Epithelial cell of proximal tubule (primary cell): ENCODE data around the gene RNF113B. TPM values are rescaled to one million over a fixed set of nuclear protein-coding genes. Genes with fewer than 3 reads are reported as not detected.

Source experiments
- DNase-seq: peaks from one replicate; pipeline ENCODE4 v3.0.0-alpha.2; 2011; ENCODE audit warnings: low read depth
- H3K4me3 ChIP-seq: 2 replicates; pipeline ENCODE4 v1.5.1; 2011; ENCODE audit warnings: low read depth, mild to moderate bottlenecking, low read length
- CTCF ChIP-seq: conservative IDR thresholded peaks from 2 replicates; pipeline ENCODE4 v1.5.1; 2012; ENCODE audit warnings: low read depth, mild to moderate bottlenecking, low read length
- total RNA-seq: library from RNA; depleted of rRNA; stranded (reverse); fragments of >200 nt; gene quantifications from 2 replicates; pipeline ENCODE4 v1.2.3, GENCODE V29; 2015

Gene RNF113B
- total RNA-seq, 1 donor from 2014 or later, result not detected

- peak overlapping the region; percentile 33 for H3K4me3 ChIP-seq
- DNase-seq, result no peak
- TF ChIP-seq CTCF, result no peak
Observed at GRCh38 chr13:98171900-98172589, 5.0 kb downstream of the RNF113B start.

DNA sequence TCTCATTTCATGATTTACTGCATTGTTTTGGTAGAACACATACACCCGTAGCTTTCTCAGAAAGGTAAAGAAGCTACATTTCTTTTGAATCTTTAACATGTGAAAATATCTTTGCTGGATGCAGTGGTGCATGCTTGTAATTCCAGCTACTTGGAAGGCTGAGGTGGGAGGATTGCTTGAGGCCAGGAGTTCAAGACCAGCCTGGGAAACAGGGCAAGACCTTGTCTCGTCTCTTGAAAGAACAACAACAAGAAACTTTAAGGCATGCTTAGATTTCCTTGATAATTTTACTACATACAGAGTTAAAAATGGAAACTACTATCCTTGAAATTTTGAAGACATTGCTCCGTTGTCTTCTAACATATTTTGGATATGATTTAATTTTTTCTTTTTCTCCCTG lies 7.7 kb downstream of the RNF113B start:
- TF ChIP-seq CTCF, result no peak
- H3K4me3 ChIP-seq, result no peak overlapping the region
- no peak for DNase-seq

DNA sequence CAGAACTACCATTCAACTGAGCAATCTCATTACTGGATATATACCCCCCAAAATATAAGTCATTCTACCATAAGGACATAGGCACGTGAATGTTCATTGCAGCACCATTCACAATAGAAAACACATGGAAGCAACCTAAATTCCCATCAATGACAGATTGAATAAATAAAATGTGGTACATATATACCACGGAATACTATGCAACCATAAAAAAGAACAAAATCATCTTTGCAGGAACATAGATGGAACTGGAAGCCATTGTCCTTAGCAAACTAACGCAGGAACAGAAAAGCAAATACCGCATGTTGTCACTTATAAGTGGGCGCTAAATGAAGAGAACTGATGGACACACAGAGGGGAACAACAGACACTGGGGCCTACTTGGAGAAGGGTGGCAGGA lies 14.1 kb downstream of the RNF113B start:
- no peak overlapping the region for H3K4me3 ChIP-seq
- DNase-seq, result no peak
- TF ChIP-seq CTCF, result no peak

DNA sequence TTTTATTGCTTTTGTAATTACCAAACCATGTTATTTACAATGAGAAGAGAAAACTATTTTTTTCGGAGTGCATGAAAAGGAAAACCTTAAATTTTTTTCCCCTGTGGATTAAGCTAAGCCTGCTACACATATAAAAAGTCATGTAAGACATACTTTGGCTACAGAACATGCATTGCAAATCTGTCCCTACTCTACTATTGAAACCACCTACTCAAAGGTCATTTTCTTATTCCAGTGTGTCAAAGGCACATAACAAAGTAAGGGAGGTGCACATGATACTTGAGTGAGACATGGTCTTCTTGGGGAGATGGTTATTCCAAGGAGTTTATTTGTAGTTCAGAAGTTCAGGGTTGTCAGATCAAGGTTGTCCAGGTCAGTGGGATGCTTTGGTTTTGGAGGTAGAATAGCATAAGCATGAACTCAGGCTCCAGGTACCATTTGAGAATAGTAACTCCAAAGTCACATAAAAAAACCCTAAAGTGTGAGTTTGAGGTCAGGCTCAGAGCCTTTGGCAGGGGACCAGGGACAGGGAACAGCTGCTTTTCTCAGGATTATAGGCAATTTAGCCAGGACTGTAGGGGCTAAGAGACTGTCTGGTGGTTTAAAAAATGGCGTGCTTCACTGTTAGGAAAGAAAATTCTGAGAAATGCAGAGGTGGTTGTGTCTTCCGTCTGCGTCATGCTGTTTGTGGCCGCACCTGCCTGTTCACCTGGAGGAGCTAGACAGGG lies 18.7 kb downstream of the RNF113B start:
- TF ChIP-seq CTCF, result no peak
- DNase-seq, result no peak
- no peak overlapping the region for H3K4me3 ChIP-seq

GRCh38 chr13:98157609-98158008 lies 19.5 kb downstream of the RNF113B start:
- no peak for DNase-seq
- TF ChIP-seq CTCF, result no peak
- H3K4me3 ChIP-seq, result no peak overlapping the region

- no peak for DNase-seq
- no peak overlapping the region for H3K4me3 ChIP-seq
- TF ChIP-seq CTCF, result no peak
Observed at GRCh38 chr13:98157188-98157587, 19.9 kb downstream of the RNF113B start.

- no peak for DNase-seq
- no peak overlapping the region for H3K4me3 ChIP-seq
- no peak for TF ChIP-seq CTCF
Observed at GRCh38 chr13:98156259-98156658, 20.8 kb downstream of the RNF113B start.
